Measurements from ENCODE around the gene LIN28A.

The LIN28A gene

DNA sequence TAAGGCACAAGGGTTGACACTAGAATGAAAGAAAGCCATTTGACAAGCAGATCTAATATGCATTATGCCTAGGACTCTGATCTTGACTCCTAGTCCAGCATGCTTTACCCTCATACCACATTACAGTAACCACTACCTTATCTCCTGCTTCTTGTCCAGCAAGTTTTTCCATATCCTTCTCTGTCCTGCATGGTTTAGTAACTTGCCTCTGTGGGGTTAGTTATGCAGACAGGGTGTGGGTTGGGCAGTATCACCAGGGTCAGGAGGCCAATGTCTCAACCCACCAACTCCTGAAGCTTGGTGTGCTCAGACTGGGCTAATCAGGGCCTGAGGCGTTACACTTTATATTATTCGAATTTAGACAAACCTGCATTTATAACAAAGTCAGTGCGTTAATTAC, 40.3 kb downstream of the LIN28A start:
- no peak overlapping the region for H3K4me3 ChIP-seq (replicated peaks in 1 of 2; ENCODE audit: low read depth in 2 of 2, low read length in 2 of 2)
- TF ChIP-seq, protein P1, sequence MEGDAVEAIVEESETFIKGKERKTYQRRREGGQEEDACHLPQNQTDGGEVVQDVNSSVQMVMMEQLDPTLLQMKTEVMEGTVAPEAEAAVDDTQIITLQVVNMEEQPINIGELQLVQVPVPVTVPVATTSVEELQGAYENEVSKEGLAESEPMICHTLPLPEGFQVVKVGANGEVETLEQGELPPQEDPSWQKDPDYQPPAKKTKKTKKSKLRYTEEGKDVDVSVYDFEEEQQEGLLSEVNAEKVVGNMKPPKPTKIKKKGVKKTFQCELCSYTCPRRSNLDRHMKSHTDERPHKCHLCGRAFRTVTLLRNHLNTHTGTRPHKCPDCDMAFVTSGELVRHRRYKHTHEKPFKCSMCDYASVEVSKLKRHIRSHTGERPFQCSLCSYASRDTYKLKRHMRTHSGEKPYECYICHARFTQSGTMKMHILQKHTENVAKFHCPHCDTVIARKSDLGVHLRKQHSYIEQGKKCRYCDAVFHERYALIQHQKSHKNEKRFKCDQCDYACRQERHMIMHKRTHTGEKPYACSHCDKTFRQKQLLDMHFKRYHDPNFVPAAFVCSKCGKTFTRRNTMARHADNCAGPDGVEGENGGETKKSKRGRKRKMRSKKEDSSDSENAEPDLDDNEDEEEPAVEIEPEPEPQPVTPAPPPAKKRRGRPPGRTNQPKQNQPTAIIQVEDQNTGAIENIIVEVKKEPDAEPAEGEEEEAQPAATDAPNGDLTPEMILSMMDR (IDR thresholded peaks at IDR 0.05; ENCODE audit: low read depth, low read length): no peak
- DNase-seq (ENCODE audit: low read depth in 2 of 2): no peak

DNA sequence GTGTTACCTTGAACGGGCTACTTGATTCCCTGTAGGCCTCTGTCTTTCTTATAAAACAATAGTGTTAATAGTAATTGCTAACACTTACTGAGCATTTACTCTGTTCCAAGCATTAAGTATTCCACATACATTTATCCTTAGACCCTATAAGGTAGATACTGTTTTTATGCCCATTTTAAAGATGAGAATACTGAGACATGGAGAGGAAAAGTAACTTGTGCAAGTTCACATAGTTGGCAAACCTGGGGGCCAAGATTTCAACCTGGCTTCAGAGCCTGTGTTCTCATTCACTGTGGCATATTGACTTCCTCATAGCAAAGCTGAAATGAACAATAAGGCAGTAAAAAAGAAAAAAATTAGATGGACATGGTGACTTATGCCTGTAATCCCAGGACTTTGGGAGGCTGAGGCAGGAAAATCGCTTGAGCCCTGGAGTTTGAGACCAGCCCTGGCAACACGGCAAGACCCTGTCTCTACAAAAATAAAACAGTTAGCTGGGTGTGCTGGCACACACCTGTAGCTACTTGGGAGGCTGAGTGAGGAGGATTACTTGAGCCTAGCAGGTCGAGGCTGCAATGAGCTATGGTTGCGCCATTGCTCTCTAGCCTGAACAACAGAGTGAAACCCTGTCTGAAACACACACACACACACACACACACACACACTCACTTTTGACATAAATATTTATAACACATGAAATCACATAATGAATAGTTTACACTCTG, 42.0 kb downstream of the LIN28A start:
- DNase-seq (ENCODE audit: low read depth in 2 of 2): no peak
- no peak overlapping the region for H3K4me3 ChIP-seq (replicated peaks in 1 of 2; ENCODE audit: low read depth in 2 of 2, low read length in 2 of 2)
- TF ChIP-seq, protein P1 (IDR thresholded peaks at IDR 0.05; ENCODE audit: low read depth, low read length): no peak

DNA sequence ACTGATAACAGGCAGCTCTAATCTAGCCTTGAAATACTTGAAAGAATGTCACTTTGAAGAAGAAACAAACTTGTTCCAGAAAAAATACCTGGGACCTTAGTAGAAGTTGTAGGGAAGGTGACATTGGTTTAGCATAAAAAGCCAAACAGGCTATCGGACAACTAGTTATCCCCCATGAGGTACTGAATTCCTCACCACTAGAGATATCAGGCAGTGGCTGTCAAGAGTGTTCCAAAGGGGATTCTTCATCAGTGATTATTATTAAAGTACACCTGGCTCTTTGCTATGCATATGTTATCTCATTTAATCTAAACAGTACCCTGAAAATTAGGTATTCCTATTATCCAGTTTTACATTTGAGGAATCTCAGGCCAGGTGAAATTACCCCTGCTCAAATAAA, 48.5 kb downstream of the LIN28A start:
- H3K4me3 ChIP-seq (replicated peaks in 1 of 2; ENCODE audit: low read depth in 2 of 2, low read length in 2 of 2): no peak overlapping the region
- TF ChIP-seq, protein P1 (IDR thresholded peaks at IDR 0.05; ENCODE audit: low read depth, low read length): no peak
- DNase-seq (ENCODE audit: low read depth in 2 of 2): no peak

DNA sequence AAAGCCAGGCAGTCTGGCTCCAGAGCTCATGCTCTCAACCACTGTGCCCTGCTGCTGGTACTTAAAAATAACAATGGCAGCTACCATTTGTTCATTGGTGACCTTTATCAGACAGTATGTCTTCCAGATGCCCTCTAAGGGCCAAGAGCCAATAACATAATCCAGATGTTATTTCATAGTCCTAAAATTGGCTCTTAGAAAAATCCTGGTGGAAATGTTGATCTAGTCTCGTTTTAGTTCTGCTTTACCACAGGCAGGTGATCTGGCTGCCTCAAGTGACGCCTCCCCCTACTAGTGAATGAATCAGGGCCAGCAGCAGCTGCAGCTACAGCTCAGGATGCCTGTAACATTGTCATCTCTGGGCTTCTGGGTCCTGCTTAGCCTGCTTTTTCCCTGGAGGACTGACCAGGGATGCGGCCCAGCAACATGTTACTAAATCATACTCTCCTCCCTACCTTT, 49.0 kb downstream of the LIN28A start:
- H3K4me3 ChIP-seq (replicated peaks in 1 of 2; ENCODE audit: low read depth in 2 of 2, low read length in 2 of 2): no peak overlapping the region
- TF ChIP-seq, protein P1 (IDR thresholded peaks at IDR 0.05; ENCODE audit: low read depth, low read length): no peak
- DNase-seq (ENCODE audit: low read depth in 2 of 2): no peak

DNA sequence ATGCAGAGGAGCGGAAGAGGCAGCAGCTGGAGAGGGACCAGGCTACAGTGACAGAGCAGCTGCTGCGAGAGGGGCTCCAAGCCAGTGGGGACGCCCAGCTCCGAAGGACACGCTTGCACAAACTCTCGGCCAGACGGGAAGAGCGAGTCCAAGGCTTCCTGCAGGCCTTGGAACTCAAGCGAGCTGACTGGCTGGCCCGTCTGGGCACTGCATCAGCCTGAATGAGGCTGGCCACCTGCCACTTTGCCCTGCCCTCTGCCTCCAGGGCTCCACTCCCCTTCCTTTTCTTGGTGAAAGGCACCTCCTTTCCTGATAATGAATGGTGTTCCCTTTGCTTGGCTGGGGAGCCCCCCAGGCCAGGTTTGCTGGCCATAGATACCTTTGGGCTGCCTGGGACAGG, 58.3 kb downstream of the LIN28A start:
- H3K4me3 ChIP-seq (replicated peaks in 1 of 2; ENCODE audit: low read depth in 2 of 2, low read length in 2 of 2): no peak overlapping the region
- no peak for DNase-seq (ENCODE audit: low read depth in 2 of 2)
- TF ChIP-seq, protein P1 (IDR thresholded peaks at IDR 0.05; ENCODE audit: low read depth, low read length): no peak

DNA sequence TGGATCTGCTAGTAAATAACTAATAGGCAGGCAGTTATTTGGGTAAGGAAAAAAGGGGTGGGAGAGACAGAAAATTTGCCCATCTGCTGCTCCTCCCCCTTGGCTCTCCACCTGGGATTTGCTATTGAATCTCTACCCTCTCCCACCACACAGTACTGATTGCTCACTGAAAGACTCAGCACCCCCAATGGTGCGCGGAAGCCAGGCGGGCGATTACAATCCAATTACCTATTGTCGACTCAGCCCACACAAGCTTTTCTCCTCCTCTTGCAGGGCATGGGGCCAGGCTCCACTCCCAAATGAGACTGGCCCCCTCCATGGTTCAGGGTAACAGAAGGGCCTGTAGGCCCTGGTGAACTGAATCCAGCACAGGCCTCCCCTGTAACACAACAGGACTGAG, 58.9 kb downstream of the LIN28A start:
- H3K4me3 ChIP-seq (replicated peaks in 1 of 2; ENCODE audit: low read depth in 2 of 2, low read length in 2 of 2): no peak overlapping the region
- TF ChIP-seq, protein P1 (IDR thresholded peaks at IDR 0.05; ENCODE audit: low read depth, low read length): no peak
- no peak for DNase-seq (ENCODE audit: low read depth in 2 of 2)
